IMR-90 (cell line): ENCODE data around the gene ASF1A. TPM values are rescaled to one million over a fixed set of nuclear protein-coding genes. Genes with fewer than 3 reads are reported as not detected.
A peak's percentile ranks its signal among the peaks of the same experiment; 100 is the strongest.

ENCODE experiments used
- ATAC-seq: fragments of 200-7000 bp; cut with Tn5 transposase; 2 replicates; pipeline ENCODE4 v1.9.1; 2020; ENCODE audit warnings: low read depth, mild to moderate bottlenecking, moderate library complexity
- BruUV-seq: library from RNA; stranded (reverse); fragments of 400-500 nt; replicated peaks from 2 replicates; lab custom pipeline; 2021; lab: Mats Ljungman, UMichigan
- CTCF ChIA-PET: fragments of 300-600 bp; formaldehyde crosslinking; extraction: SDS; loops from one replicate; lab custom pipeline; 2021; ENCODE audit warnings: antibody characterized with exemption; lab: Yijun Ruan, JAX
- POLR2A ChIA-PET: fragments of 300-600 bp; sonication (Branson Sonifier 250); formaldehyde crosslinking; loops from one replicate; lab custom pipeline; 2022; ENCODE audit warnings: antibody characterized with exemption; ENCODE audit not compliant: unreplicated experiment; lab: Charles Lee
- DNase-seq: peaks from one replicate; pipeline ENCODE4 v3.0.0; 2013
- H2AFZ ChIP-seq: replicated peaks from 2 replicates; pipeline ENCODE3; 2013; ENCODE audit warnings: low read length, mild to moderate bottlenecking; ENCODE audit not compliant: poor library complexity
- H2AK5ac ChIP-seq: 2 replicates; pipeline ENCODE4 v1.6.1; 2013; ENCODE audit warnings: low read depth, low read length, inconsistent platforms
- H2AK9ac ChIP-seq: replicated peaks from 2 replicates; pipeline ENCODE3; 2013; ENCODE audit warnings: mild to moderate bottlenecking, low read depth, low read length, moderate library complexity; ENCODE audit not compliant: poor library complexity
- H2BK120ac ChIP-seq: 2 replicates; pipeline ENCODE4 v1.6.1; 2013; ENCODE audit warnings: low read depth, low read length, inconsistent platforms
- H2BK15ac ChIP-seq: 3 replicates; pipeline ENCODE4 v1.6.1; 2013; ENCODE audit warnings: low read depth, low read length, inconsistent platforms
- H2BK20ac ChIP-seq: 2 replicates; pipeline ENCODE4 v1.6.1; 2013; ENCODE audit warnings: low read depth, mild to moderate bottlenecking, inconsistent platforms, low read length, moderate library complexity
- H2BK5ac ChIP-seq: 2 replicates; pipeline ENCODE4 v1.6.1; 2013; ENCODE audit warnings: mild to moderate bottlenecking, low read depth, low read length, inconsistent platforms; ENCODE audit not compliant: poor library complexity, severe bottlenecking
- H3K14ac ChIP-seq: replicated peaks from 2 replicates; pipeline ENCODE4 v1.6.1; 2013; ENCODE audit warnings: low read depth, low read length, inconsistent platforms
- H3K18ac ChIP-seq: 2 replicates; pipeline ENCODE4 v1.6.1; 2013; ENCODE audit warnings: low read depth, low read length, control low read depth
- H3K23ac ChIP-seq: 2 replicates; pipeline ENCODE4 v1.6.1; 2013; ENCODE audit warnings: low read depth, low read length, inconsistent platforms
- H3K27ac ChIP-seq: 2 replicates; pipeline ENCODE4 v1.5.1; 2013; ENCODE audit warnings: mild to moderate bottlenecking, control low read depth, low read length; ENCODE audit not compliant: insufficient read depth
- H3K27me3 ChIP-seq: 2 replicates; pipeline ENCODE4 v1.6.1; 2013; ENCODE audit warnings: low read length; ENCODE audit not compliant: control insufficient read depth, insufficient read depth
- H3K36me3 ChIP-seq: 2 replicates; pipeline ENCODE4 v1.6.1; 2013; ENCODE audit warnings: low read length, mixed read lengths; ENCODE audit not compliant: control insufficient read depth, insufficient read depth
- H3K4ac ChIP-seq: 2 replicates; pipeline ENCODE4 v1.6.1; 2013; ENCODE audit warnings: low read depth, low read length, inconsistent platforms
- H3K4me1 ChIP-seq: 2 replicates; pipeline ENCODE4 v1.6.1; 2013; ENCODE audit warnings: low read length, mixed read lengths; ENCODE audit not compliant: control insufficient read depth, insufficient read depth
- H3K4me2 ChIP-seq: 2 replicates; pipeline ENCODE4 v1.6.1; 2013; ENCODE audit warnings: low read depth, mild to moderate bottlenecking, control low read depth, low read length, moderate library complexity
- H3K4me3 ChIP-seq: 2 replicates; pipeline ENCODE4 v1.5.1; 2013; ENCODE audit warnings: low read depth, mild to moderate bottlenecking, control low read depth, low read length, moderate library complexity; ENCODE audit not compliant: insufficient read depth
- H3K56ac ChIP-seq: 2 replicates; pipeline ENCODE4 v1.6.1; 2013; ENCODE audit warnings: low read length, inconsistent platforms; ENCODE audit not compliant: insufficient read depth; ENCODE audit errors: extremely low read depth
- H3K79me1 ChIP-seq, 2 experiments: 2 replicates each; pipeline ENCODE4 v1.6.1; 2013; ENCODE audit warnings: low read length in 2 of 2, inconsistent platforms in 1 of 2, low read depth in 1 of 2
- H3K9ac ChIP-seq: 2 replicates; pipeline ENCODE4 v1.6.1; 2013; ENCODE audit warnings: low read depth, low read length, control low read depth
- H3K9me1 ChIP-seq: 2 replicates; pipeline ENCODE4 v1.6.1; 2013; ENCODE audit warnings: low read length, inconsistent platforms; ENCODE audit not compliant: insufficient read depth
- H3K9me3 ChIP-seq: 2 replicates; pipeline ENCODE4 v1.6.1; 2013; ENCODE audit warnings: low read length; ENCODE audit not compliant: control insufficient read depth, insufficient read depth
- H4K20me1 ChIP-seq: 2 replicates; pipeline ENCODE4 v1.6.1; 2013; ENCODE audit warnings: low read length, inconsistent platforms; ENCODE audit not compliant: insufficient read depth
- H4K5ac ChIP-seq: 2 replicates; pipeline ENCODE4 v1.6.1; 2013; ENCODE audit warnings: mild to moderate bottlenecking, low read depth, low read length, control low read depth
- H4K8ac ChIP-seq, 2 experiments: 2 replicates each; pipeline ENCODE4 v1.6.1; 2013; ENCODE audit warnings: low read depth in 2 of 2, low read length in 2 of 2, control low read depth in 1 of 2, inconsistent platforms in 1 of 2
- H4K91ac ChIP-seq: 2 replicates; pipeline ENCODE4 v1.6.1; 2013; ENCODE audit warnings: low read depth, low read length, inconsistent platforms; ENCODE audit not compliant: insufficient read depth
- WGBS, 2 experiments: methylation state at CpG; one replicate each; pipeline versions ENCODE4 v1.1.5 to v1.1.7; 2013; ENCODE audit warnings: missing lambda C conversion rate in 2 of 2; ENCODE audit not compliant: insufficient read length in 1 of 2; ENCODE audit errors: extremely low coverage in 2 of 2; 5-methylcytosine and 5-hydroxymethylcytosine counted together
- dilution Hi-C: fragments of 300-500 bp; cut with HindIII; formaldehyde crosslinking; loops from one replicate; pipeline ENCODE4 v1.14.3; 2018; ENCODE audit warnings: low sequenced_read_pairs; ENCODE audit not compliant: unreplicated experiment
- in situ Hi-C: fragments of 300-500 bp; cut with MboI; formaldehyde crosslinking; loops from 3 replicates; pipeline ENCODE4 v1.14.3; 2019; ENCODE audit warnings: low sequenced_read_pairs, inconsistent platforms, mixed read lengths
- intact Hi-C: fragments of 100-400 bp; cut with micrococcal nuclease; formaldehyde crosslinking; loops from 2 replicates; pipeline ENCODE4 v1.10.0; 2022
- polyA plus RNA-seq, 3 experiments: library from polyadenylated mRNA; depleted of rRNA; stranded (reverse); fragments of >200 nt; gene quantifications; 2 replicates each; pipeline ENCODE4 v1.2.3, GENCODE V29; 2012; ENCODE audit warnings: low replicate concordance in 1 of 3
- total RNA-seq: library from RNA; depleted of rRNA; stranded (reverse); fragments of >200 nt; gene quantifications from 2 replicates; pipeline ENCODE4 v1.2.3, GENCODE V29; 2012
- TF ChIP-seq, protein P1 (sequence below): fragments of 150-350 bp; IDR thresholded peaks from 2 replicates; pipeline ENCODE4 v1.6.1; 2017; ENCODE audit warnings: mild to moderate bottlenecking, antibody characterized with exemption, low read length, low read depth
- TF ChIP-seq, protein P2 (sequence below): conservative IDR thresholded peaks from 2 replicates; pipeline ENCODE4 v1.5.1; 2012; ENCODE audit warnings: mild to moderate bottlenecking, low read depth, low read length, improper control_type of control experiment

Gene ASF1A
- total and polyA plus RNA-seq, 2 of the 4 experiments (the other 2 are of a cell fraction), result 10.1 to 11.1 TPM

DNA sequence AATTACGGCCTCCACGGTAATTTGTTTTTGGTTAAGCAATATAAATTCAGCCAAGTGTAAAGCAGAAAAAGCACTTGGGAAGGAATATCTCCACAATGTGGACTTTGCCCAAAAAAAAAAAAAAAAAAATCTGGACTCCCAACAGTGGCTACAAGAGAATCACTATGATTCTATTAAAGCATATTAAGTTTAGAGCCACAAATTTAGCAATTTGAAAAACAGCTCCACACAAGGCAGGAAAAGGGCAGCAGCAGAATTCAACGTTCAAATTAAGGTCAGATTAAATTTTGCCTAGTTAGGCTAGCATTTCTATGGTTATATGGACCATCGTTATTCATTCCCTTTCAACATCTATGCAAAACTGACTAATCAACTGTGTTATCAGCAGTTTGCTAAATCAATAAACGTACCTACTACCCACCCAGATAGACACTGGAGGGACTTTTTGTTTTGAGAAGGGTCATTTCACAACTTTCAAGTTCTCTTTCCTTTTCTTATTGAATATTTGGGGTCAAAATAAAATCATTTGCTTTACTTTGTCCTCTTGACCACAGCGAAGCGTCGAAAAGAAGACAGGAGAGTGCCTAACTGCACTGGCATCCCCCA is 40.0 kb downstream of the ASF1A start:
- WGBS, 2 experiments, result no CpG with 5 or more reads among the region's 8 CpGs
- Histone ChIP-seq H3K27me3 (no peaks in the 10 kb centered on the region), H4K8ac (no peak overlapping the region), H2AK5ac (no peak overlapping the region), H2AFZ (no peak overlapping the region), H3K4me2 (peak overlapping the region; percentile 96), H3K27ac (no peak overlapping the region), H3K4ac (no peak overlapping the region), H2BK5ac (no peak overlapping the region), H2BK15ac (no peak overlapping the region), H3K9me3 (no peaks in the 10 kb centered on the region), H3K14ac (no peak overlapping the region), H3K18ac (no peak overlapping the region), H3K36me3 (no peaks in the 10 kb centered on the region), H3K79me1 (peaks cover 0 to 7% of the 10 kb centered on the region in 2 experiments; a peak in 2 of 4 replicates), H3K9ac (no peak overlapping the region), H3K56ac (no peak overlapping the region), H4K5ac (no peak overlapping the region), H2BK120ac (no peak overlapping the region), H2AK9ac (no peak overlapping the region), H2BK20ac (no peak overlapping the region), H3K4me3 (peak overlapping the region; percentile 86), H4K20me1 (no peaks in the 10 kb centered on the region), H3K9me1 (no peaks in the 10 kb centered on the region), H3K4me1 (no peaks in the 10 kb centered on the region), H4K91ac (no peak overlapping the region), H3K23ac (no peak overlapping the region)
- DNase-seq (no peak), ATAC-seq (no peak)
- dilution Hi-C loops (no loop called here), in situ Hi-C loops (no loop called here), intact Hi-C loops (loop anchor here (1.0 kb wide), 1 partner anchor 158 kb away; no protein-coding TSS in a partner anchor)
- BruUV-seq, result TSS peak; percentile 48
- POLR2A ChIA-PET, result no interaction called here
- CTCF ChIA-PET, result no interaction called here
- TF ChIP-seq, protein P1, sequence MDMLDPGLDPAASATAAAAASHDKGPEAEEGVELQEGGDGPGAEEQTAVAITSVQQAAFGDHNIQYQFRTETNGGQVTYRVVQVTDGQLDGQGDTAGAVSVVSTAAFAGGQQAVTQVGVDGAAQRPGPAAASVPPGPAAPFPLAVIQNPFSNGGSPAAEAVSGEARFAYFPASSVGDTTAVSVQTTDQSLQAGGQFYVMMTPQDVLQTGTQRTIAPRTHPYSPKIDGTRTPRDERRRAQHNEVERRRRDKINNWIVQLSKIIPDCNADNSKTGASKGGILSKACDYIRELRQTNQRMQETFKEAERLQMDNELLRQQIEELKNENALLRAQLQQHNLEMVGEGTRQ, result no peak
- TF ChIP-seq, protein P2, sequence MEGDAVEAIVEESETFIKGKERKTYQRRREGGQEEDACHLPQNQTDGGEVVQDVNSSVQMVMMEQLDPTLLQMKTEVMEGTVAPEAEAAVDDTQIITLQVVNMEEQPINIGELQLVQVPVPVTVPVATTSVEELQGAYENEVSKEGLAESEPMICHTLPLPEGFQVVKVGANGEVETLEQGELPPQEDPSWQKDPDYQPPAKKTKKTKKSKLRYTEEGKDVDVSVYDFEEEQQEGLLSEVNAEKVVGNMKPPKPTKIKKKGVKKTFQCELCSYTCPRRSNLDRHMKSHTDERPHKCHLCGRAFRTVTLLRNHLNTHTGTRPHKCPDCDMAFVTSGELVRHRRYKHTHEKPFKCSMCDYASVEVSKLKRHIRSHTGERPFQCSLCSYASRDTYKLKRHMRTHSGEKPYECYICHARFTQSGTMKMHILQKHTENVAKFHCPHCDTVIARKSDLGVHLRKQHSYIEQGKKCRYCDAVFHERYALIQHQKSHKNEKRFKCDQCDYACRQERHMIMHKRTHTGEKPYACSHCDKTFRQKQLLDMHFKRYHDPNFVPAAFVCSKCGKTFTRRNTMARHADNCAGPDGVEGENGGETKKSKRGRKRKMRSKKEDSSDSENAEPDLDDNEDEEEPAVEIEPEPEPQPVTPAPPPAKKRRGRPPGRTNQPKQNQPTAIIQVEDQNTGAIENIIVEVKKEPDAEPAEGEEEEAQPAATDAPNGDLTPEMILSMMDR, result no peak
